ENCODE results near the gene B3GAT3. TPM values are rescaled to one million over a fixed set of nuclear protein-coding genes. Genes with fewer than 3 reads are reported as not detected.

The B3GAT3 gene
- total and polyA plus RNA-seq, 10 of the 15 experiments (the other 5 are each of a cell fraction or from before 2014, with no cell fraction given): 0.31 to 52.7 (median 29.8) TPM

GRCh38 chr11:62614275-62614674, 7.5 kb downstream of the B3GAT3 start:
- BruUV-seq (replicated peaks): no TSS peak
- ChIA-PET SMC1A (ENCODE audit: uncharacterized antibody, unreplicated experiment) (no interaction called here), CTCF (no interaction called here), POLR2A (interaction anchor here (0.8 kb wide), 1 partner anchor 23 kb away, joined by 3 read pairs; the partner anchor contains the start of gene TUT1), RAD21 (ENCODE audit: unreplicated experiment) (interaction anchor here (1.7 kb wide), 1 partner anchor 8 kb away, joined by 6 read pairs; the partner anchor contains the start of gene B3GAT3)
- DNase-seq (ENCODE audit: low read depth, low spot score) (no peak), ATAC-seq (no peak), FAIRE-seq (no peak)
- intact Hi-C loops (cut with micrococcal nuclease; ENCODE audit: unreplicated experiment) (loop anchor here (5.0 kb wide), 1 partner anchor 58 kb away; the partner anchor contains the start of genes LBHD1 and UQCC3), in situ Hi-C loops (cut with MboI) (no loop called here)
- H3K27ac ChIP-seq (ENCODE audit: control insufficient read depth, insufficient read depth): no peak overlapping the region
- no peak overlapping the region for H3K9ac ChIP-seq (ENCODE audit: control insufficient read depth, insufficient read depth, low read length)
- peak; percentile 52 for TF ChIP-seq POLR2A (IDR thresholded peaks at IDR 0.05; ENCODE audit: low read depth, low read length)
- TF ChIP-seq BHLHE40 (IDR thresholded peaks at IDR 0.05; ENCODE audit: borderline replicate concordance in 1 of 2, low read depth in 2 of 2, low read length in 1 of 2): no peak
- H3K9me3 ChIP-seq (replicated peaks; ENCODE audit: control insufficient read depth, insufficient read depth, low read length): no peaks in the 10 kb centered on the region
- no peaks in the 10 kb centered on the region for H3K27me3 ChIP-seq (replicated peaks in 1 of 2; ENCODE audit: control insufficient read depth in 2 of 2, insufficient read depth in 2 of 2, low read length in 1 of 2)
- H3K36me3 ChIP-seq (ENCODE audit: control insufficient read depth in 2 of 2, insufficient read depth in 2 of 2, low read length in 1 of 2): no peaks in the 10 kb centered on the region; a peak in 2 of 4 replicates
- H3K4me2 ChIP-seq (ENCODE audit: control insufficient read depth, insufficient read depth): no peak overlapping the region
- H4K20me1 ChIP-seq (ENCODE audit: control insufficient read depth, insufficient read depth): no peaks in the 10 kb centered on the region
- H3K4me3 ChIP-seq: no peak overlapping the region
- 93% methylated on average over 8 of the region's 8 CpGs for WGBS (ENCODE audit: insufficient coverage, insufficient replicate concordance, low lambda C conversion rate, missing lambda C conversion rate)
- H3K79me2 ChIP-seq (ENCODE audit: control insufficient read depth, insufficient read depth, low read length): peaks cover 16% of the 10 kb centered on the region
- H3K4me1 ChIP-seq (ENCODE audit: control insufficient read depth, insufficient read depth, low read length): peaks cover 8% of the 10 kb centered on the region
- no peak overlapping the region for H2AFZ ChIP-seq (ENCODE audit: control insufficient read depth, low read depth, low read length)

- in situ Hi-C loops (cut with MboI) (no loop called here), intact Hi-C loops (cut with micrococcal nuclease; ENCODE audit: unreplicated experiment) (loop anchor here (5.0 kb wide), 1 partner anchor 59 kb away; the partner anchor contains the start of genes LBHD1 and UQCC3)
- POLR2A ChIA-PET: interaction anchor here (0.8 to 1.3 kb wide), 2 partner anchors 8 to 22 kb away, joined by 3 to 12 read pairs; partner anchors contain the start of genes B3GAT3 and TUT1
- no peak overlapping the region for H3K4me3 ChIP-seq
- H3K79me2 ChIP-seq (ENCODE audit: control insufficient read depth, insufficient read depth, low read length): peaks cover 16% of the 10 kb centered on the region
- no peak overlapping the region for H3K4me2 ChIP-seq (ENCODE audit: control insufficient read depth, insufficient read depth)
- no peak for TF ChIP-seq CHD4 (IDR thresholded peaks at IDR 0.05)
- TF ChIP-seq GATAD2B (conservative IDR thresholded peaks at IDR 0.05; ENCODE audit: low read depth): peak; percentile 33; the same call in 1 of the 2 replicates
- no peak for TF ChIP-seq TBL1XR1 (IDR thresholded peaks at IDR 0.05; ENCODE audit: low read depth, low read length)
- TF ChIP-seq JUNB (IDR thresholded peaks at IDR 0.05): no peak
- no peak for TF ChIP-seq CHD1 (IDR thresholded peaks at IDR 0.05; ENCODE audit: low read depth, low read length)
- no peak for TF ChIP-seq DPF2 (IDR thresholded peaks at IDR 0.05)
- no peak for TF ChIP-seq EP300 (IDR thresholded peaks at IDR 0.05; ENCODE audit: borderline replicate concordance in 1 of 2, control insufficient read depth in 1 of 2, low read depth in 2 of 2, low read length in 2 of 2)
- FAIRE-seq: no peak
- BruUV-seq (replicated peaks): no TSS peak
- H2AFZ ChIP-seq (ENCODE audit: control insufficient read depth, low read depth, low read length): no peak overlapping the region
- no peaks in the 10 kb centered on the region for H3K9me3 ChIP-seq (replicated peaks; ENCODE audit: control insufficient read depth, insufficient read depth, low read length)
- no peaks in the 10 kb centered on the region for H3K27me3 ChIP-seq (replicated peaks in 1 of 2; ENCODE audit: control insufficient read depth in 2 of 2, insufficient read depth in 2 of 2, low read length in 1 of 2)
- ATAC-seq: no peak
- no peaks in the 10 kb centered on the region; a peak in 2 of 4 replicates for H3K36me3 ChIP-seq (ENCODE audit: control insufficient read depth in 2 of 2, insufficient read depth in 2 of 2, low read length in 1 of 2)
- peaks cover 8% of the 10 kb centered on the region for H3K4me1 ChIP-seq (ENCODE audit: control insufficient read depth, insufficient read depth, low read length)
- CTCF ChIA-PET: no interaction called here
- no peak for DNase-seq (ENCODE audit: low read depth, low spot score)
- H3K27ac ChIP-seq (ENCODE audit: control insufficient read depth, insufficient read depth): no peak overlapping the region
- SMC1A ChIA-PET (ENCODE audit: uncharacterized antibody, unreplicated experiment): interaction anchor here (0.9 kb wide), 1 partner anchor 42 kb away, joined by 3 read pairs; no protein-coding TSS in a partner anchor
- H3K9ac ChIP-seq (ENCODE audit: control insufficient read depth, insufficient read depth, low read length): no peak overlapping the region
- no peaks in the 10 kb centered on the region for H4K20me1 ChIP-seq (ENCODE audit: control insufficient read depth, insufficient read depth)
- WGBS (ENCODE audit: insufficient coverage, insufficient replicate concordance, low lambda C conversion rate, missing lambda C conversion rate): 73% methylated on average over 13 of the region's 15 CpGs
- RAD21 ChIA-PET (ENCODE audit: unreplicated experiment): interaction anchor here (1.7 kb wide), 1 partner anchor 9 kb away, joined by 6 read pairs; the partner anchor contains the start of gene B3GAT3
Measured at GRCh38 chr11:62613291-62613778, 8.5 kb downstream of the B3GAT3 start.
